NCI-H524 (cell line): ENCODE data around the gene SNX32.
A peak's percentile ranks its signal among the peaks of the same experiment; 100 is the strongest.

ENCODE experiments used
- DNase-seq, 2 experiments: peaks; one replicate each; lab custom pipeline; 2025; lab: John Stamatoyannopoulos, UW

SNX32 gene

GRCh38 chr11:65885808-65886536, 52.2 kb downstream of the SNX32 start:
- no peak for DNase-seq

- no peak for DNase-seq
Measured at GRCh38 chr11:65886826-65887722, 53.3 kb downstream of the SNX32 start.

GRCh38 chr11:65887723-65888162, 54.0 kb downstream of the SNX32 start:
- no peak for DNase-seq

- peak; percentile 88 to 94 for DNase-seq
Measured at GRCh38 chr11:65888163-65888814, 54.5 kb downstream of the SNX32 start, which contains the start of gene FIBP. Gene FIBP, minus strand, starts transcription at chr11:65888471. Its CDS starts 53 bp downstream, at chr11:65888418.

- DNase-seq: peak; percentile 89 to 95
Measured at GRCh38 chr11:65890324-65891218, 56.8 kb downstream of the SNX32 start, which contains the start of gene CCDC85B. Gene CCDC85B, plus strand, starts transcription at chr11:65890673. Its CDS starts 111 bp downstream, at chr11:65890784.

- peak; percentile 49 to 71 for DNase-seq
Measured at GRCh38 chr11:65891219-65892136, 57.7 kb downstream of the SNX32 start.

GRCh38 chr11:65892137-65892540, 58.4 kb downstream of the SNX32 start:
- peak in 1 of 2 experiments; percentile 40 for DNase-seq

- DNase-seq: peak in 1 of 2 experiments; percentile 33
Measured at GRCh38 chr11:65892661-65893317, 59.0 kb downstream of the SNX32 start.

GRCh38 chr11:65894034-65894591, 60.4 kb downstream of the SNX32 start:
- DNase-seq: no peak

GRCh38 chr11:65895482-65895981, 61.8 kb downstream of the SNX32 start:
- no peak for DNase-seq

- no peak for DNase-seq
Measured at GRCh38 chr11:65896034-65896999, 62.6 kb downstream of the SNX32 start.

GRCh38 chr11:65897020-65897471, 63.3 kb downstream of the SNX32 start:
- DNase-seq: no peak

GRCh38 chr11:65898656-65899355, 65.0 kb downstream of the SNX32 start:
- DNase-seq: no peak

GRCh38 chr11:65899356-65900124, 65.8 kb downstream of the SNX32 start:
- DNase-seq: no peak

- peak in 1 of 2 experiments; percentile 33 for DNase-seq
Measured at GRCh38 chr11:65900125-65900898, 66.5 kb downstream of the SNX32 start, which contains the start of gene FOSL1. Gene FOSL1, minus strand, starts transcription at chr11:65900388. Its CDS starts 49 bp downstream, at chr11:65900339.

- DNase-seq: no peak
Measured at GRCh38 chr11:65900899-65901180, 67.1 kb downstream of the SNX32 start.
